ENCODE results near the gene HOMER3.

- TF ChIP-seq POLR2AphosphoS5 (IDR thresholded peaks at IDR 0.05) = peak in 2 of 3 donors; percentile 80 to 90
- TF ChIP-seq CTCF (IDR thresholded peaks at IDR 0.05) = no peak
- peak; percentile 77 to 93 for TF ChIP-seq POLR2A (IDR thresholded peaks at IDR 0.05)
- no peak for TF ChIP-seq EP300 (IDR thresholded peaks at IDR 0.05)
These were observed 21.7 kb downstream of the HOMER3 start, which contains the start of the genes COPE and DDX49 for GRCh38 chr19:18919086-18919899.
